GM12892 (cell line): ENCODE results near the gene RAD54L2.
A peak's percentile ranks its signal among the peaks of the same experiment; 100 is the strongest.
"Not testable (repeated sequence)": the region's sequence is repeated elsewhere in the genome, so short reads cannot be mapped to it uniquely, and the experiment has no call there.

Experiments used
- DNase-seq: peaks from one replicate; pipeline ENCODE4 v3.0.0; 2011; ENCODE audit not compliant: insufficient read length
- FAIRE-seq: peaks from 2 replicates; lab custom pipeline; 2011; peaks lifted over from hg19 to GRCh38; lab: Jason Lieb, UNC
- POLR2A ChIP-seq: IDR thresholded peaks from 2 replicates; pipeline ENCODE4 v1.6.1; 2011; ENCODE audit warnings: low read depth, low read length, control low read depth
- POLR2AphosphoS5 ChIP-seq: IDR thresholded peaks from 2 replicates; pipeline ENCODE4 v1.6.1; 2011; ENCODE audit warnings: low read depth, low read length, control low read depth
- TAF1 ChIP-seq: IDR thresholded peaks from 2 replicates; pipeline ENCODE4 v1.6.1; 2011; ENCODE audit warnings: low read depth, mild to moderate bottlenecking, control low read depth, low read length, borderline replicate concordance

RAD54L2 gene

DNA sequence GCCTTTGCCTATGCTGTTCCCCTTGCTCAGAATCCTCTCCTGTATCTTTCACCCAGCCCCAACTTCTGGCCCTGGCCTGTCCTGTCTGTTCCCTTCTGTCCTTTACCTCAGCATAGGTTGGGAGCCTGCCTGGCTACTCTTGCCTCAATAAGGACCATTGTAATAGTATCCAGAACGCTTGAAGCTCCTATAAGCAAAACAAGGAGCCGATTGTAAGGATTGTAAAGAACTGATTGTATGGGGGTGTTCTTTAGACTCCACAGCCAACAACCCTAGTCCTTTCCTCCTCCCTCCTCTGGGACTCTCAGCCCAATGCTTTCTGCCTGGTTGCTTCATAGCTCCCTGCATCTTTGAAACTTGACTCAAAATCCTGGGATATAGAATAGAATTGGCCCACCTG lies 18.7 kb upstream of the RAD54L2 start:
- FAIRE-seq (no peak), DNase-seq (no peak)
- TF ChIP-seq POLR2A (no peak), POLR2AphosphoS5 (no peak), TAF1 (no peak)

DNA sequence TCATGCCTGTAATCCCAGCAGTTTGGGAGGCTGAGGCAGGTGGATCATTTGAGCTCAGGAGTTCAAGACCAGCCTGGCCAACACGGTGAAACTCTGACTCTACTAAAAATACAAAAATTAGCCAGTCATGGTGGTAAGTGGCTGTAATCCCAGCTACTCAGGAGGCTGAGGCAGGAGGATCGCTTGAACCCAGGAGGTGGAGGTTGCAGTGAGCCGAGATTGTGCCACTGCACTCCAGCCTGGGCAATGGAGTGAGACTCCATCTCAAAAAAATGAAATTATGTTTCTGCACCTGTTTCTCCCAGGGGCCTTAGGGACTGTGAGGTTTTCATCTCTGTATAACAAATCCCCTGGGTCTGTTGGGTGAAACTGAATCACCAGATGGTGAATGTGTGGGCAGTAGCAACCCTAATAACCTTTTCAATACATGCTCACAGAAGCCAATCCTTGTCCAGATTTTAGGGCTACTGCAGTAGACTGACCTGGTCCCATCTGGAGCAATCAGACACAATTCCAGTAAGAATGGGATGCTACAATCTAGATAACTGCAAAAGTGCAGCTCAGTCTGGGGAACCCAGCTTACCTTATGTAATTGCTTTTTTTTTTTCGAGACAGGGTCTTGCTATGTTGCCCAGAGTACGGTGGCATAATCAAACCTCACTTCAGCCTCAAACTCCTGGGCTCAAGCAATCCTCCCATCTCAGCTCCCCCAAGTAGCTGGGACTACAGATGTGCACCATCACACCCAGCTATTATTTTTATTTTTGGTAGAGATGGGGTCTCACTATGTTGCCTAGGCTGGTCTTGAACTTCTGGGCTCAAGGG lies 17.4 kb upstream of the RAD54L2 start:
- FAIRE-seq, result peak; percentile 46
- DNase-seq, result not testable (repeated sequence)

DNA sequence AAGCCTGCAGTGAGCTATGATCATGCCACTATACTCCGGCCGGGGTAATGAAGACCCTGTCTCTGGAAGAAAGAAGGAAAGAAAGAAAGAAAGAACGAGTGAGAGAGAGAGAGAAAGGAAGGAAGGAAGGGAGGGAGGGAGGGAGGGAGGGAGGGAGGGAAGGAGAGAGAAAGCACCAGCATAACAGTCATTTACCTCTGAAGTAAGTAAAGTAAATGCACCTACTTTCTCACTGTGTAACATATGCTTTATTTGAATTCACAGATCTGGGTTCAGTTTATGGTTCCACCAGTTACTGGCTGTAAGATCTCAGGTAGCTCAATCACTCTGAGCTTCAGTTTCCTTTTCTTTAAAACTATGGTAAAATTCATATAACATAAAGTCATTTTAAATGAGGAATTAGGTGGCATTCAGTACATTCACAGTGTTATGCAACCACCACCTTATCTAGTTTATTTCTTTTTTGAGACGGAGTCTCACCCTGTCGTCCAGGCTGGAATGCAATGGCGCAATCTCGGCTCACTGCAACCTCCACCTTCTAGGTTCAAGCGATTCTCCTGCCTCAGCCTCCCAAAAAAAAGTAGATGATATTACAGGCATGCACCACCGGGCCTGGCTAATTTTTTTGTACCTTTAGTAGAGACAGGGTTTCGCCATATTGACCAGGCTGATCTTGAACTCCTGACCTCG lies 16.1 kb upstream of the RAD54L2 start:
- TF ChIP-seq TAF1 (no peak), POLR2AphosphoS5 (no peak), POLR2A (no peak)
- FAIRE-seq (no peak), DNase-seq (no peak)

DNA sequence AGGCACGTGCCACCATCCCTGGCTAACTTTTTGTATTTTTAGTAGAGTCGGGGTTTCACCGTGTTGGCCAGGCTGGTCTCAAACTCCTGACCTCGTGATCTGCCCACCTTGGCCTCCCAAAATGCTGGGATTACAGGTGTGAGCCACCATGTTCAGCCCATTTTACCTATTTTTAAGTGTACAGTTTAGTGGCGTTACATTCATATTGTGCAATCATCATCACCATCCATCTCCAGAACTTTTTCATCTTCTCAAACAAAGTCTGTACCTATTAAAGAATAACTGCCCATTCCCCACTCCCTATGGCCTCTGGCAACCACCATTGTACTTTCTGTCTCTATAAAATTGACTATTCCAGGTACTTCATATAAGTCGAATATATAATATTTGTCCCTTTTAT lies 13.6 kb upstream of the RAD54L2 start:
- not testable (repeated sequence) for FAIRE-seq, DNase-seq

DNA sequence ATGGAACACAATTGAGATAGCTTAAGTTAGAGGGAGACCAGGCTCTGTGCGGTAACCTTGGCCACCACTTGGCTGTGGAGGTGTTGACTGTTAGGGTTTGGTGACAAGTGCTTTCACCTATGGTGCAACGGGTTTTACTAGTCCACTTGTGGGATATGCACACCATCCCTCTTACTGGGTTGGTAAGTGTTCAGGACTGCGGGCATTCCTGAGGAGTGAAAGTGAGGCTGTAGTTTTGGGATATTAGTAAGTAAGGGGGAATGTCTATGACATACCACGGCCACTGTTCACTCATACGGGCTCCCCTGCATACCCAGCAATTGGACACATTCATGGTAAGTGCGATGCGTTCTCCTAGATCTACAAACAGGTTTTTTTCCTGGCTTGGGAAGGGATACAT lies 8.0 kb upstream of the RAD54L2 start:
- no peak for TF ChIP-seq POLR2A
- TF ChIP-seq POLR2AphosphoS5, result no peak
- TF ChIP-seq TAF1, result no peak
- FAIRE-seq, result no peak
- no peak for DNase-seq

DNA sequence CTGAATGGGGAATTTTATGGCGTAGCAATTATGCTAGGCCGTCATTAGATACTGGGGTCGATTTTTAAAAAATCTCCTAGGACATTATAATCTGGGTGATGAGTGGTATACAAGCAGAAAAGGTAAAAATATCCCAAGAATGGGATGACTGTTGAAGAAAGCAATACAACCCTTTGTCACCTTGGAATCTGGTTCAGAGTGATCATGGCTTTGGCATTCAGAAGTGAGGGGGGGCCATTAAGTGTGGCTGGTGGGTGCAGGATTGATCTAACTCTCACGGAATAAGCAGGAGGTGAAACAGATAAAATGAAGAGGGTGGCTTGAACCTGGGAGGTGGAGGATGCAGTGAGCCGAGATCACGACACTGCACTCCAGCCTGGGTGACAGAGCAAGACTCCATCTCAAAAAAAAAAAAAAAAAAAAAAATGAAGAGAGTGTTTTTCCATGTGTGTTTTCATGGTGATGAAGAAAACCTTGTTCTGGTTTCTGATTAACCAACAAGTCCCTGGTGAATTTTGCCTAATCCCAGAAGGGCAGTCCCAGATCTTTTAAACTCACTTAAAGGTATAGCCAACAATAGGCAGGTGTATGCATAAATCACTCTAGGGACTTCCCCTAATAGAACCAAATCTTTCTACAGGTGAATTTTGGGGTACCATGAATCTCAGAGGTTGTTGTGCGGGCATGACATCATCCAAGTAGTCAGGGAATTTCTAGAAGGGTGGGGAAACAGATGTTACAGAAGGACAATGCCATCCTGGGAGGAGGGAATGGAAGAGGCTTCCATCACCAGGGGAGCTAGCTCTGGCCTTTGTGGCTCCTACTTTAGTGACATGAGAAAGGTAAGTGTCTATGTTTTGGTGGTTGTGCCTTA lies 3.1 kb upstream of the RAD54L2 start:
- FAIRE-seq, result no peak
- TF ChIP-seq POLR2A (no peak), POLR2AphosphoS5 (no peak), TAF1 (no peak)
- DNase-seq, result no peak

DNA sequence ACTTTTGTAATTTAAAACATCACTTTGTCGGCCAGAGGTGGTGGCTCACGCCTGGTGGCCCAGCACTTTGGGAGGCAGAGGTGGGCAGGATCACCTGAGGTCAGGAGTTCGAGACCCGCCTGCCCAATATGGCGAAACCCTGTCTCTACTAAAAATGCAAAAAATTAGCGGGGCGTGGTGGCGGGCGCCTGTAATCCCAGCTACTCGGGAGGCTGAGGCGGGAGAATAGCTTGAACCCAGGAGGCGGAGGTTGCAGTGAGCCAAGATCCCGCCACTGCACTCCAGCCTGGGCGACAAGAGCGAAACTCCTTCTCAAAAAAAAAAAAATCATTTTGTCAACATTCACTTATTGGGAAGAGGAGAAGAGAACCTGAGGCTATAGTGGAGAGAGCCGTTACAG lies 888 bp upstream of the RAD54L2 start:
- FAIRE-seq, DNase-seq: not testable (repeated sequence)

DNA sequence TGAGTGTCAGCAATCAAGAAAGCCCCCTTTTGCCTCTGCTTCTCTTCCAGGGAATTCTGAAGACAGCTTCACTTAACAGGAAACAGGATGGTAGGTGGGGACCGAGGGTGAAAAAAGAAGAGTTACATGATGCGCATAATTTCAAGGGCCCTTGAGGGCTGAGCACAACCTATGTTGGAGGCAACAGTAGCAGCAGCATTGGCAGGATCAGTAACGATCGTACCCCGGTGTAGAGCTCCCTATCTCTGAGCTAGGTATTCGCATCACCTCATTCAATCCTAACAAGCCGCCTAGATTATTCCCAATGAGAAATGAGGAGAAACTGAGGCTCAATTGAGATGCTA lies 432 bp upstream of the RAD54L2 start:
- no peak for TF ChIP-seq POLR2A
- TF ChIP-seq POLR2AphosphoS5, result no peak
- no peak for TF ChIP-seq TAF1
- FAIRE-seq (no peak), DNase-seq (no peak)

DNA sequence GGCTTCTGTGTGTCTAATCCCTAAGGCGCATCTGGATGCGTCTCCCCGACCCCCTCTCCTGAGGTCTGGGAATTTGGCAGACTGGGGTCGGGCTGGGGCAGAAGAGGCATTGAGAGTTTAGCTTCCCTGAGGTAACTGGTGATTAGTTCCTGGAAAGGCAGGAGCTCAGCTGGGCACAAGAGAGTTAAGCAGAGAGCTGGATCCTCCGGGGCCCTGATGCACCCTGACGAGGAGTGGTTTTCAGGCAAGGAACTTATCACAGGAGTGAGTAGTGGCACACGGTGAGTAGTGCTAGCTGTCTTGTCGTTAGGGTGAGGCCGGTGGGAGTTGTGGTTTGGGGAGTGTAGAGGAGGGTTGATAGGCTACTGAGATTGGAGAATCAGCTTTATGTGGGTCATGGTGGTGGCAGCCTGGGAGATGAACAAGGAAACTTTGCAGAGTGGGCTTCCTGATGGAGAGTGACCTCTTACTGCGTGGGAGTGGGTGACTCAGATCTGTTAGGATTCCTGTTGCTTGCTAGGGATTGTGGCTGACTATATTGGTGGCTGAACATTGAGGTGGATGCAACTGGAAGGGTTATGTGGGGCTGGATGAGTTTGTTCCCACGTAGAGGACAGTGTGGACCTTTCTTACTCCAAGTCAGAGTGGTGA lies 897 bp downstream of the RAD54L2 start:
- FAIRE-seq (peak; percentile 82), DNase-seq (peak; percentile 31)
- TF ChIP-seq TAF1 (no peak), POLR2AphosphoS5 (no peak), POLR2A (no peak)

DNA sequence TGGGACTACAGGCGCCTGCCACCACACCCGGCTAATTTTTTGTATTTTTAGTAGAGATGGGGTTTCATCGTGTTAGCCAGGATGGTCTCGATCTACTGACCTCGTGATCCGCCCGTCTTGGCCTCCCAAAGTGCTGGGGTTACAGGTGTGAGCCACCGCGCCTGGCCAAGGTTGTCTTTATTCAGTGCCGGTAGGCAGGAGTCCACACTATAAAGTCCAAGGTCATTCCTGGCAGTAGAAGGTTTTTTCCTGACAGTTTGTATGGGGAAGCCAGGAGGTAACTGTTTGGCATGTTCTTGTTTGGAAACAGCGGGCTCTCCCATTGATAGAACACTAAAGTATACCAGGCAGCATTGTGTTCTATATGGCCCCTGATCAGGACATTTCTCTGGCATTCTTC lies 4.1 kb downstream of the RAD54L2 start:
- FAIRE-seq, DNase-seq: not testable (repeated sequence)

DNA sequence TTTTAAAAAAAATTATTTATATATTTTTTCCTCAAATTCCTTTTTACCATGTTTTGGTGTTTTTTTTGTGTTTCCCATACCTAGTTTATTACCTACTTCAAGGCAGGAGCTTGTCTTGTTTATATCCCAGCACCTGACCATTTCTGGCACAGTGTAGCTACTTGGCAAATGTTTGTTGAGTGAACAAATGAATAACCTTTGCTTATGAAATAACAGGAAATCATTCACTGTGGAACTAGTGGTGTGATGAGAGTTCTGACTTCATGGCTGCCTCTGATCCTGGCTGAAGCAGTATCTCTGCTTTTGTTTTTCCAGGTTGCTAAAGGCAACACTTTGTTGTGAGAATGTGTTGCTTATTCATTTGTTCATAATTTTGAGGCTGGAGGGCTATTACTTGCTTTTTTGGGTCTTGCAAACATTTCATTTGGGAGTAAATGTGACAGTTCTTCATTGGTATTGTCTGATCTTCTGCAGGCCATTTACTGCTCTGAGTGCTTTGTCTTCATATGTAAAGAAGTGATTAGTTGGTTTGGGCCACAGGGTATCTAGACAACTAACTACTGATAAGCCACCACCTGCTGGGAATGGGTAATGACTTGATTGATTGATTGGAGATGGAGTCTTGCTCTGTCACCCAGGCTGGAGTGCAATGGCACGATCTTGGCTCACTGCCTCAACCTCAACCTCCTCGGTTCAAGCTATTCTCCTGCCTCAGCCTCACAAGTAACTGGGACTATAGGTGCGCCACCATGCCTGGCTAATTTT lies 5.7 kb downstream of the RAD54L2 start:
- DNase-seq, result no peak
- TF ChIP-seq TAF1 (no peak), POLR2AphosphoS5 (no peak), POLR2A (no peak)
- no peak for FAIRE-seq

DNA sequence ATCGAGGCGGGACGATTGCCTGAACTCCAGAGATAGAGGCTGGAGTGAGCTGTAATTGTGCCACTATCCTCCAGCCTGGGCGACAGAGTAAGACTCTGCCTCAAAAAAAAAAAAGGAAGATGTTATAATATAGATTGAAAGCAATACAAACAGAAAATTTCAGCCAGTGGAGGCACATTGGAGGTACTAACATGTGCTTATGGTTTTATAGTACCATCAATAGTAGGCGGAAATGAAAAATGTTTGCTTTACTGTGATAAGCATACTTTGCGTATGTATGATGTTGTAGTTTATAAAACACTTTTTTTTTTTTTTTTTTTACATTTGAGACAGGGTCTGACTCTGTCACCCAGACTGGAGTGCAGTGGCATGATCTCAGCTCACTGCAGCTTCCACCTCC lies 8.8 kb downstream of the RAD54L2 start:
- TF ChIP-seq POLR2AphosphoS5, result no peak
- no peak for TF ChIP-seq POLR2A
- TF ChIP-seq TAF1, result no peak
- DNase-seq, result no peak
- no peak for FAIRE-seq

DNA sequence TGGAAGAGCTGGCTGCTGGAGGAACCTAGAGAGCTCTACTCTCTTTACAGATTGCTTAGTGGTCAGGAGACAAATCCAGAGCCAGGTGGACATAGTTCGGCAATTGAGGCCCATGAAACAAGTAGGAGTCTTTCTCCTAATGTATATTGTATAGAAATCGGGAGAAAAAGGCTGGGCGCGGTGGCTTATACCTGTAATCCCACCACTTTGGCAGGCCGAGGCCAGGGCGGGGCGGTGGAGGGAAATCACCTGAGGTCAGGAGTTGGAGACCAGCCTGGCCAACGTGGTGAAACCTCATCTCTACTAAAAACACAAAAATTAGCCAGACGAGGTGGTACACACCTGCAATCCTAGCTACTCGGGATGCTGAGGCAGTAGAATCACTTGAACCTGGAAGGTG lies 10.8 kb downstream of the RAD54L2 start:
- TF ChIP-seq POLR2A (no peak), TAF1 (no peak), POLR2AphosphoS5 (no peak)
- no peak for FAIRE-seq
- no peak for DNase-seq
